HG03571 (cell line): Measurements from ENCODE around the gene CFAP97.
"Not testable (repeated sequence)": the region's sequence is repeated elsewhere in the genome, so short reads cannot be mapped to it uniquely, and the experiment has no call there.

Source experiments
- ATAC-seq: cut with Tn5 transposase; IDR thresholded peaks from one replicate; pipeline ENCODE4 v1.9.1; 2021; ENCODE audit not compliant: unreplicated experiment

The CFAP97 gene

DNA sequence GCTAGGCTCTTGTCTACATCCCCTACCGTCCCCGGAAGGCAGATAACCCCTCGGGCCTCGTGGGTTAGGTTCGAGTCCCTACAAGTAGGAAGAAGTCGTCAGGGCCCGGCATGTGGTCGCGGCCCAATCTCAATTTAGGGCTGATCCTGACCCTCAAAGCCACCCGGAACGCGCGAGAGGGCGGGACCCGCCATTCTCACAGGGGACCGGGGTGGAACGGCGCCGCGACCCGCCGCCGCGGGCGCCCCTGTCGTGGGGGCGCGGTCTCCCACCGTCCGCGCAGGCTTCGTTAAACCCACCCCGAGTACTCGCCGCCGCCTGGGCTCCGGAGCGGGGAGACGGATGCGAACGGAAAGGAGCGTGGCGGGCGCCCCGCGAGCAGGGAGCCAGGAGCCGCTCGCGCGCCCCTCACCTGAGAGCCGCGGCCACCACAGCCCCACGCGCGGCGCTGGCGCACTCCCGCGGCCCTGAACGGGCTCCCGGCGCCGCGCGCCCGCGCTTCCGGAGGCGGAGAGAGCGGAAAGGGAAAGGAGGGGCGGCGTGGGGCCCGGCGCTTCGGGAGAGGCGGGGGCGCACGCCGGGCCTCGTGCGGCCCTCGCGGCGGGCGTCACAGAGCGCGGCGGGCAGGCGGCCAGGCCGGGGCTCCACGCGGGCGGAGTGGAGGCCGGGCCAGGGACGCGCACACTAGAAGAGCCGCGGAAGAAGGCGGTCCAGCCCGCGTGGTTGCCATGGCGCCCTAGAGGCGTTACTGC lies at the start of gene CFAP97:
CFAP97 (minus strand) TSS at position 515 of the 752 bp plus-strand sequence. CDS start 12,804 bp downstream, outside the sequence.
- ATAC-seq: peak; percentile 76

DNA sequence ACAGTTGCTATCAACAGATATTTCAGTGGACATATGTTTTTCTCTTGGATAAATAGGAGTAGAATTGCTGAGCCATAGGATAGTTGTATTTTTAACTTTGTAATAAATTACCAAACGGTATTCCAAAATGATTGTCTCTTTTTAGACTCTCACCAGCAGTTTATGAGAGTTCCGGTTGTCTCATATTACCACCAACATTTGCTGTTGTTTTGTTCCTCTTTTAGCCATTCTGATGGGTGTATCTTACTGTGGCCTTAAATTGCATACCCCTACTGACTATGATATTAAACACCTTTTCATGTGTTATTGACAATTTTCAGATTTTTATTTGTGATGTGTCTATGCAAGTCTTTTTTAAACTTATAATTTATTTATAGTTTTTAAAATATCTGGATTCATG lies 45.3 kb upstream of the CFAP97 start:
- ATAC-seq: no peak

DNA sequence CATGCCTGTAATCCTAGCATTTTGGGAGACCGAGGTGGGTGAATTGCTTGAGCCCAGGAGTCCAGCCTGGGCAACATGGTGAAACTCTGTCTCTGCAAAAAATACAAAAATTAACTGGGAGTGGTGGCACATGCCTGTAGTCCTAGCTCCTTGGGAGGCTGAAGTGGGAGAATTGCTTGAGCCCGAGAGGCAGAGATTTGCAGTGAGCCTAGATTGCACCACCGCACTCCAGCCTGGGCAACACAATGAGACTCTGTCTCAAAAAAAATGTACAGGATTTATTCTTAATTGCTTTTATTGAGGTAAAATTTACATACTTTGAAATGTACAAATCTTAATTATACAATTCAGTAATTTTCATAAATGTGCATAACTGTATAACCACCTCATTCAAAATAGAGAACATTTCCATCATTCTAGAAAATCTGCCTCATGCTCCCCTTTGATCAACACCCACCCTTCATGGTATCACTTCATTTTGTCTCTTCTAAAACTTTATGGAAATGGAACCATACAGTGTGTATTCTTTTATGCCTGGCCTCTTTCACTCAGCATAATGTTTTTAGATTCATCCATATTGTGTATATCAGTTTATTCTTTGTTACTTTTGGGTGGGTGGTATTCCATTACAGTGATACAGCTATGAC lies 44.7 kb upstream of the CFAP97 start:
- ATAC-seq: no peak

DNA sequence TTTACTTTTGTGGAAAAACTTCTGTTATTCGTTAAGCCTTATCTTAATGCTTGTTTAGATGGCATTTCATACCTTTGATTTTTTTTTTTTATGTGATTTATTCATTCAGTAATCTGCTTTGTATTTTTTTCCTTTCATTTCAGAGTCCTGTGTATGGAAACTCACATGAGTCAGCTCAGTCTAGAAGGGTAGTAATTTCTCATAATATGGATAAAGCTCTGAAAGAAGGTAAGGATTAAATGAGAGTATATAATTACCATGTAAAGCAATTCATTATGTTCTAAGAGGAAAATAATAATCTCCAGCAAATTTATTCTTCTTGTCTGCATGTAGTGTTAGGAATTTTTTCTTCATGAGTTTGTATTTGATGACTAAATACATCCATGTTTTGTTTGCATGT lies 43.4 kb upstream of the CFAP97 start:
- no peak for ATAC-seq

DNA sequence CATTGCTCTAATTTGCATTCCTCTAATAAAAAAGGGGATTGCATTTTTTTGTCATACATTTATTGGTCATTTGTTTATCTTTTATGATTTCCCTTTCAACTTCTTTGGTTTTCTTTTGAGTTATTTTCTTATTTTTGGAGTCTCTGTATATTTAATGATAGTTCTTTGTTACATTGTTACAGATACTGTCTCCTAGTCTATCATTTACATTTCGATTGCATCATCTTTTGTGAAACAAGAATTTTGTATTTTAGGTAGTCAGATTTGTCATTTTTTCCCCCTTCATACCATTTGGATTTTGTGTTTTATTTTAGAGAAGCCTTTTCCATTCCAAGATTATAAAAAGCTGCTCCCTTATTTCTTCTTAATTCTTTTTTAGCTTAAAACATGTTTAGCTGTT lies 42.7 kb upstream of the CFAP97 start:
- ATAC-seq: no peak

DNA sequence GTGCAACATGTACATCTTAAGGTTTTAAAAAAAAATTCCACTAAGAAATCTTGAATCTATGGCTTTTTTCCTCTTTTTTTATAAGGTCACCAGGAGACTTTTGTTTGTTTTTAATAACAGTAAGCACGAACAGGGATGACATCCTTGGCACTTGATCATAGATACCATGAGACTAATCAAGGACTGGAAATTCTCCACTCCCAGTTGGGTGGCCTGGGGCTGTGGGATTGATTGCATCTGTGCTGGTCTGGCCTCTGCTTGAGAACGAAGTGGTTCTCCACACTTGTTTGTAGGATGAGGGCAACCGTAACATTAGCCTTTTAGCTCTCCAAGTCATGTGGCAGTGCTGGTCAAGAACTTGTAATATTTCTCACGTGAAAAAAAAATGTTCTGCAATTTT lies 41.0 kb upstream of the CFAP97 start:
- ATAC-seq: no peak

DNA sequence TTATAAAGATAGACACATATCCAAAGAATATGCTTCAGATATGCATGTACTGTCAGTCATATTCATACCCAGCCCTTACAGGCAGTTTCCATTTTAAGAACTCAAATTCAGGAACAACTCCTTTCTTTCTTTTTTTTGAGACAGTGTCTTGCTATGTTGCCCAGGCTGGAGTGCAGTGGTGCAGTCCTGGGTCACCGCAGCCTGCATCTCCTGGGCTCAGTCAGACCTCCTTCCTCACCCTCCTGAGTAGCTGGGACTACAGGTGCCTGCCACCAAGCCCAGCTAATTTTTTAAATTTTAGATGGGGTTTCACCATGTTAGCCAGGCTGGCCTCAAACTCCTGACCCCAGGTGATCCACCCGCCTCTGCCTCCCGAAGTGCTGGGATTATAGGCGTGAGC lies 40.1 kb upstream of the CFAP97 start:
- no peak for ATAC-seq

DNA sequence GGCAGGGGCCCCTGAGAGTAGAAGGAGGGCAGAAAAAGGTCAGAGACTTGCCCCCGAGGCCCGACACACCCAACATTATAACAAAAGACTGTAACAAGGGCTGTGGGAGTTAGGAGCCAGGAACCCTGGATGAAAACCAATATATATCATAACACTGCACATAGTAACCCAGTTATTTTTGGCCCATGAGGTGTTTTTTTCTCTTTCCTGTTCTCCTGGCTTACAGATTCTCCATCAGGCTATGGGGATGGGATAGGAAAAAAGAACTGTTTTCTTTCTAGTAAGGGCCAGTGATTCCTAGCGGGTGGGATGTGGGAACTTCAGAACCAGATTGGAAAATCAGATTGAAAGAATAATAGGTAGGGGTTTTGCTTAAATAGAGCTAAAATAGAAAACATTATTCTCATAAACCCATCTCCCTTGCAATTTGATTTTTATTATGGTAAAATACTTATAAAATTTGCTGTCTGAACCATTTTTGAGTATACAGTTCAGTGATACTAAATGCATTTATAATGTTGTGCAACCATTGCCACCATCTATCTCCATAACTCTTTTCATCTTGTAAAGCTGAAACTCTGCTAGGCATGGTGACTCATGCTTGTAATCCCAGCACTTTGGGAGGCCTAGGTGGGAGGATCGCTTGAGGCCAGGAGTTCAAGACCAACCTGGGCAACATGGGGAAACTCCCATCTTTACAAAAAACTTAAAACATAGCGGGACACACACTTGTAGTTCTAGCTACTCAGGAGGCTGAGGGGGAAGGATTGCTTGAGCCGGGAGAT lies 39.1 kb upstream of the CFAP97 start:
- no peak for ATAC-seq

DNA sequence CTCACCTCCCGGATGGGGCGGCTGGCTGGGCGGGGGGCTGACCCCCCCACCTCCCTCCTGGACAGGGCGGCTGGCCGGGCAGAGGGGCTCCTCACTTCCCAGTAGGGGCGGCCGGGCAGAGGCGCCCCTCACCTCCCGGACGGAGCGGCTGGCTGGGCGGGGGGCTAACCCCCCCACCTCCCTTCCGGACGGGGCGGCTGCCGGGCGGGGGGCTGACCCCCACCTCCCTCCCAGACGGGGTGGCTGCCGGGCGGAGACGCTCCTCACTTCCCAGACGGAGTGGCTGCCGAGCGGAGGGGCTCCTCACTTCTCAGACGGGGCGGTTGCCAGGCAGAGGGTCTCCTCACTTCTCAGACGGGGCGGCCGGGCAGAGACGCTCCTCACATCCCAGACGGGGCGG lies 36.7 kb upstream of the CFAP97 start:
- not testable (repeated sequence) for ATAC-seq

DNA sequence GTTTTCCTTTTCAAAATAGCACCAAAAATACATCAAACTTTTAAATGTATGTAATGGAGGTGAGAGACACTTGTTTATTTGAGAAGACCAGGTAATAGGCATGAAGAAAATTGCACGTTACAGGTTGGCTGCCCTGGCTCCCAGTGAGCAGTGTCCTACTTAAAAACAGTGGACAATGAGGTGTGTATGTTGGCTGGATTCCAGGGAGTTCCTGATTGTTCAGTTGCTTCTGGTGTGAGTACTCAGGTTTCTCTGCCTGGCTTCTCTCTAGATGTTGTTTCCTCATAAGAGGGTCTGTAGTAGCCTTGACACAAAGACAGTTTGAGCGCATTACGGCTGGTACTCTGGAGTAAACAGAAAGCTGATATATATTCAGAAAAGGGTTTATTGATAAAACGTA lies 35.0 kb upstream of the CFAP97 start:
- no peak for ATAC-seq

DNA sequence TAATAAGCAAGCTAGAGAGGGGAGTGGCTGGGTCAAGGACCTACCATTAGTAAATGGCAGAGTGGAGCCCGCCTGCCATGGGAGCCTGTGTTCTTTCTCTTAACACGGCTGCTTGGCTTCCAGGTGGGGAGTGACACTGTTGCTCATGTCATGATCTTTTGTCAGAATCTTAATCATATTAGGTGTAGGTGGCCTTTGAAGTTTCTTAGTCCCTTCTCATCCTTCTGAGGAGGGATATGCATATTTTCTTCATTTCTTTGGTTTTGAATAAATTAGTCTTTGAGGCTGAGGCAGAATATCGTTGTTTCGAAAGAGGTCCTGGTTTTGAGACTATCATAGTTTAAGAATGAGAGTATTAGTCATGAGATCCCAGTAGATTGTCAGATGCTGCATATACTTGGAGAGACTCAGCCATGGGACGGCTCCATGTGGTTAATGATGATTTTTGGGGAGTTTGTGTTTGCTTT lies 34.4 kb upstream of the CFAP97 start:
- no peak for ATAC-seq

DNA sequence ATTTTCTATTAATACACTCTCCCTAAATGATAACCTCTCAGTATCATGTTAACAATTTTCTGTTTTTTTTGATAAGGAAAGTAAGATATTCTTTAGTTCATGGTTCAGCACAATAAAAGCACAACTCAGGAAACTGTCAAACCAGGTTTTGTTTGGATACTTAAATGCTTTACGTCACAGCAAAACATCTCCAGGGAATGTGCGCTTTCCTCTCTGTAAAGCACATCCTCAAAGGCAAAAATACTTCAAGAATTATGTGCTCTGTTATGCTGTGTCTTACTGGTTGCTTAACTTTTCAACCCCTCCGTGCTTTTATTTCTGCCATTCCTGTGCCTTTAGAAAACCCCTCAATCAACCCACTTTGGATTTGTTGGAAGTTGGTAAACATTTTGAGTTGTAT lies 33.4 kb upstream of the CFAP97 start:
- no peak for ATAC-seq

DNA sequence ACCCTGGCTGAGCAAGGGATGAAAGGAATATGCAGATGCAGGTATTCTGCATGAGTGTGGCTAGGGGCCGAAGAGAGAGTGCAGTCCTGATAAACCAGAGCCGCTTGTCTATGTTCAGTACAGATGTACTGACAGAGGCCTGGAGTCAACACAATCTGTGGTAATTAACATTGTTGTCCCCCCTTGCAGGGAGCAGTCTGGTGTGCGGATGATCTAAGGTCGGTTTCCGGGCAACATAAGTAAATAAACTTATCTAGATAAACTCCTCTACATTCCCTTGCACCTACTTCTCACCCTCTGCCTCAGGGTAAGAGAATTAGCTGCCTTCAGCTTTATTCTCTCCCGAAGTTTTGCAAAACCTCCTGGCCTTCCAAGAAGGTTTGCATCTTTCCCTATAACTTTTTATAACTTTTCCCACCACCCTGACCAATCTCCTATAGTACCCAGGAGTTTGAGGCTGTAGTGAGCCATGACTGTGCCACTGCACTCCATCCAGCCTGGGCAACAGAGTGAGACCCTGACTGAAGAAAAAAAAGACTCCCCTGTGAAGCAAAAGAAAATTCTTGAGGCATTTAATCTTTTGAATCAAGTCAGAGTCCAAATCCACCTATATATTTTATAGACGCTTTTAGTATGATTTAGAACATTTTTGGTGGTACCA lies 32.2 kb upstream of the CFAP97 start:
- no peak for ATAC-seq

DNA sequence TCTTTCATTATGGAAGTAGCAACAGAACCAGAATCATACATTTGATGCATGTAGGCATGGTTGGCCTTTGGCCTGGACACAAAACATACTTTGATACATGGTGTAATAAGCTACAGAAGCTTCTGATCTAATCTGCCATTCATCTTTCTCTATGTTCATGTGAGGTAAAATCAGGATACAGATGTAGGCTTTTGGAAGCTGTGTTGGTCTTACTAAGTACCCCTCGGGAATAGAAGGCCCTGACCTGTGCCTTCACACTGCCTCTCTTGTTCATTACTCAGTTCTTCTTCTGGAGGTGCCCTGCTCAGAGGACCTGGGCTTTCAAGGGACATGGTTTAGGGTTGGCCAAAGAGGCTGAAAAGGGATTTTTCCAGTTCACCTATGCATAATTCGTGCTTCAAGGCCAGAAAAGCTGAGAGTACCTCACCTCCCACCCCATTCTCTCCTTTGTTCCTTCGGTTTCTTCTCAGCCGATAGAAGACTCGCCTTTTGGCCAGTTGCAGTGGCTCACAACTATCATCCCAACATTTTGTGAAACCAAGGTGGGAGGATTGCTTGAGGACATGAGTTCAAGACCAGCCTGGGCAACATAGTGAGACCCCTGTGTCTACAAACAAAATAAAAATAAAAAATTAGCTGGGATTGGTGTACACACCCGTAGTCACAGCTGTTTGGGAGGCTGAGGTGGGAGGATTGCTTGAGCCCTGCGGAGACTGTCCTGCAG lies 31.5 kb upstream of the CFAP97 start:
- no peak for ATAC-seq

DNA sequence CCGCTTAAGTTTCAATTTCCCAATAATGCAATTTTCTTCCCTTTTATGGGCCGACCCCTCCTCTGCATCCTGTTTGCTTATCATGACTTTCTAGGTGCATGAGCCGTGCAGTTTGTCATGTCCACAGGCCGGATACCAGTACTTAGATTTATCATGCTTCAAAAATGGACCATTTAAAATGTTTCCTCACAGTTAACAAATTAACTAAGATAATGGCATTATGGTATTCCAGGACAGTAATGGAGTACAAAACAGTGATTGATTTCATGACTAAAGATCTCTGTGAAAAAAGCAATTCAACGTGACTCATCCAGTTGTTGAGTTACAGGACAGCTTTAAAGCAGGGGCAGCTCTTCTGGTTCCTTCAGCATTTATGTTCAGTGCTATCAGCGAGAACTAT lies 28.6 kb upstream of the CFAP97 start:
- no peak for ATAC-seq

DNA sequence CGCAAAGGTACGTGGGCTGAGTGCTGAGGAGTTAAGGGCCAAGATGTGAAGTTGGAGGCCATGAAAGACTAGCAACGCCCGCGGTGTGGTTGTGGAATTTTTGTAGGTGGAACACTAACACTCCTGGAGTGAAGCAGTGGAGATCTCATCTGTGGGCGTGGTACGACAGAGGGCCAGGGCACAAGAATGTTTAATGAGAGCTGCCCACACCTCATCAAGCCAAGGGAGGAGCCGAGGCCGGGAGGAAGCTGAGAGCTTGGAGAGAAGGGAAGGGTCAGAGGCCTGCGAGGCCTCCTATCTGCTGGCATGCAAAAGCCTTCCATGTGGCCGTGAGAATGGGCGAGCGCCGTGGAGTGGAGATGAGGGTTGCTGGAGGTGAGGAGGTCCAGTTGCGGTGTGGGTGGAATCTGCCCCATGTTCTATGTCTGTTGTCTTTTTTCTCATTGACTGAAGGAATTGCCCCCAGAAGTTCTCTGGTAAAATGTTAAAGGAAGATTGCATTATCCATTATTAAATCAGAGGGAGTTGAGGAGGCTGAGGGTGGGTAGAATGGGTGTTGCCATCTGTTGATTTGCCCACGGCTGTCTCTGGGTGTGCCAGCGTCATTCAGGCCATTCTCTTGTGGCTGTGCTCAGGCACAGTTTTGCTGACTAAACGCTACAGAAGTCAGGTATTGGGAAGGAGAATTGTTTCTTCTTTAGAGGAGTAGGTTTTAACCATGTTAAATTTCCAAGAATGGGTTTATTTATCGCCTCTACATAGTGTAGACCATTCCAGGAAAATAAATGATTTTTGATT lies 25.4 kb upstream of the CFAP97 start:
- no peak for ATAC-seq

DNA sequence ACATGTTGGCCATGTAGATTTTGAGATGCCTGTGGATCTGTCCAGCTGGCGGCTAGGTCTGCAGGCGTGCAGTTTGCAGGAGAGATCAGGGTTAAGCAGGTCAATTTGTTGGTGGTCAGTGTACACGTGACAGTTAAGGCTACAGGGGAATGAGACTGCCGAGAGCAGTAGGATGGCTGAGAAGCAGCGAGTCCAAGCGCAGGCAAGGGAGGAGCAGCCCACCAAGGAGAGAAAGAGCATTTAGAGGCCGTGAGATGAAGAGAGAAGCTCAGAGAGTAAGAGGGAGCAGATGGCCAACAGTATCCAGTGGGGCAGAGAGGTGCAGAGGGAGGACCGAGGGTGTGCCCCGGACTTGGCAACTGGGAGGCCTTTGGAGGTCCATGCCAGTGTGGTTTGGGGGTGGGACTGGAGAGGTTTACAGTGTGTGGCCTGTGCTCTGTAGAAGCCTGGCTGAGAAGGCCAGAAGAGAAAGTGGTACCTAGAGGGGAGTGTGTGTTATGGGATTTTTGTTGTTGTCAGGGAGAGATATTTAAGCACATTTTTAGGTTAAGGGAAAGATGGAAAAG lies 24.0 kb upstream of the CFAP97 start:
- ATAC-seq: no peak

DNA sequence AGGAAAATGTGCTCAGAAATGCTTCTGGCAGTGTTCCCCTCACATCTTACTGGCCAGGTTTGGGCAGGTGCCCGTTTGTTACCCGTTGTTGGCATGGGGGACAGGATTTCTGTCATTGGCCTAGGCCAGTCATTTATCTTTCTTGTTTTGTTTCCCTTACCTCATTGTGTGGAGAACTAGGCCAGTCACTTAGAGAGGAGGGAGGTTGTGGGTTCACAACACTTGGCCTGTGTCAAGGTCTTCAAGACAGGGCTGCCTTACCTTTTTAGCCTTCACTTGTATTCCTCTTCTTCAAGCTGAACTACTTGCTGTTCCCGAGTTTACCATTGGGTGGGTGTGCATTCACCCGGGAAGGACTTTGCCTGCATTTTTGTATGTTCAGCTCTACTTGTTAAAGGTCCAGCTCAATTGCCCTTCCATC lies 23.3 kb upstream of the CFAP97 start:
- ATAC-seq: no peak

DNA sequence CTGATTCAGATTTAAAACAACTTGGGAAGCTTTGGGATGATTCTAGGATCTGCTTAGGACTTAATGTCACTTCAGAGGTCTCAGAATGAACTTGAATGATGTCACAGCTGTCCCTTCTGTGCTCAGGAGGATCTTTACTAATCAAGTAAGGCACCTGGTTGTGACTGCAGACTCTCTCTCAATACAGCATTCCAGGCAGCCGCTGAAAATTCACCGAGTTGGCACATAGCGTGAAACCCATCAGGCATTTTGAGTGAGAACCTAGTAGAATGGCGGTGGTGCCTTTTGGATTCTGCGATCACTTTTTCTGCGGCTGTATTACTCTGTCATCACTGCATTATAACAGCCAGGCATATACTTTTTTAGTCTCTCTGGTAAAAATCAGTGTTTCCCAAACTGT lies 22.1 kb upstream of the CFAP97 start:
- ATAC-seq: no peak

DNA sequence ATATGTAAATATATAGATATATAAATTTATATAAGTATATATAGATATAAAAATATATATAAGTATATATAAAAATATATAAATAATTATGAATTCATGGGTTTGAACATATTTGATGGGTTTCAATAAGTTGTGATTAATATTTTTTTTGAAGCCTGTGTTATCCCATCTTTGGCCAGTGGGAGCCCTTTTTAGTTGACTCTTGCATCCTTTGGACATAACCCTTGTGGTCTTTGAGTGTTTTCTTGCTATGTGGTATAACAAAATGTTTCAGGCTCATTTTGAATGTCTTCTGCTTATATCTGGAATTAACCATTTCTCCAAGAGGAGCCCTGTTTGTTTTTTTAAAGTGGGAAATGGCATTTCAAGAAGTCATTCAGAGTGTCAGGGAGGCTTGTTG lies 20.8 kb upstream of the CFAP97 start:
- no peak for ATAC-seq
